Endothelial cell (in vitro differentiated cells): ENCODE measurements around the gene NOP53. TPM values are rescaled to one million over a fixed set of nuclear protein-coding genes. Genes with fewer than 3 reads are reported as not detected.

Source experiments
- DNase-seq: peaks from one replicate; pipeline ENCODE4 v3.0.0; 2021; ENCODE audit warnings: low spot score
- H3K27ac Mint-ChIP-seq: one replicate; pipeline ENCODE4 v1.8.0; 2021; ENCODE audit warnings: mixed read lengths, inconsistent platforms; ENCODE audit not compliant: unreplicated experiment
- H3K27me3 Mint-ChIP-seq: one replicate; pipeline ENCODE4 v1.8.0; 2021; ENCODE audit warnings: mild to moderate bottlenecking, moderate library complexity, mixed read lengths, inconsistent platforms; ENCODE audit not compliant: unreplicated experiment
- H3K36me3 Mint-ChIP-seq: one replicate; pipeline ENCODE4 v1.8.0; 2021; ENCODE audit warnings: mild to moderate bottlenecking, low read depth, mixed read lengths, inconsistent platforms; ENCODE audit not compliant: unreplicated experiment
- H3K4me1 Mint-ChIP-seq: one replicate; pipeline ENCODE4 v1.8.0; 2021; ENCODE audit warnings: mild to moderate bottlenecking, mixed read lengths, inconsistent platforms; ENCODE audit not compliant: unreplicated experiment
- H3K4me3 Mint-ChIP-seq: one replicate; pipeline ENCODE4 v1.8.0; 2021; ENCODE audit warnings: mild to moderate bottlenecking, mixed read lengths, inconsistent platforms; ENCODE audit not compliant: unreplicated experiment
- H3K9me3 Mint-ChIP-seq: one replicate; pipeline ENCODE4 v1.8.0; 2021; ENCODE audit warnings: mixed read lengths, inconsistent platforms; ENCODE audit not compliant: unreplicated experiment
- long read RNA-seq: library from polyadenylated mRNA; unstranded; transcript quantifications from one replicate; pipeline ENCODE4 v2.0.0, GENCODE V29; 2020; ENCODE audit not compliant: unreplicated experiment
- total RNA-seq: library from RNA; stranded (reverse); fragmentation: NEBNext Ultra II Directional; extraction: Animal tissue kit (Norgen Biotek cat#: 25700); gene quantifications from one replicate; pipeline ENCODE4 v1.2.1, GENCODE V29; 2021; ENCODE audit not compliant: unreplicated experiment
- TF ChIP-seq, protein P1 (sequence below): fragments of 200-600 bp; sonication (generic); IDR thresholded peaks from one replicate; pipeline ENCODE4 v1.5.0; 2021; ENCODE audit warnings: antibody characterized with exemption; ENCODE audit not compliant: unreplicated experiment

NOP53 gene
- total RNA-seq, result 324 TPM
- long read RNA-seq, transcript NOP53-201 (13 exons, 1,528 nt), result major isoform, 850 of 894 reads
- long read RNA-seq, partial matches to known transcripts, result 31 of 894 reads
- long read RNA-seq, other reads (novel, unspliced or antisense), result 13 of 894 reads

DNA sequence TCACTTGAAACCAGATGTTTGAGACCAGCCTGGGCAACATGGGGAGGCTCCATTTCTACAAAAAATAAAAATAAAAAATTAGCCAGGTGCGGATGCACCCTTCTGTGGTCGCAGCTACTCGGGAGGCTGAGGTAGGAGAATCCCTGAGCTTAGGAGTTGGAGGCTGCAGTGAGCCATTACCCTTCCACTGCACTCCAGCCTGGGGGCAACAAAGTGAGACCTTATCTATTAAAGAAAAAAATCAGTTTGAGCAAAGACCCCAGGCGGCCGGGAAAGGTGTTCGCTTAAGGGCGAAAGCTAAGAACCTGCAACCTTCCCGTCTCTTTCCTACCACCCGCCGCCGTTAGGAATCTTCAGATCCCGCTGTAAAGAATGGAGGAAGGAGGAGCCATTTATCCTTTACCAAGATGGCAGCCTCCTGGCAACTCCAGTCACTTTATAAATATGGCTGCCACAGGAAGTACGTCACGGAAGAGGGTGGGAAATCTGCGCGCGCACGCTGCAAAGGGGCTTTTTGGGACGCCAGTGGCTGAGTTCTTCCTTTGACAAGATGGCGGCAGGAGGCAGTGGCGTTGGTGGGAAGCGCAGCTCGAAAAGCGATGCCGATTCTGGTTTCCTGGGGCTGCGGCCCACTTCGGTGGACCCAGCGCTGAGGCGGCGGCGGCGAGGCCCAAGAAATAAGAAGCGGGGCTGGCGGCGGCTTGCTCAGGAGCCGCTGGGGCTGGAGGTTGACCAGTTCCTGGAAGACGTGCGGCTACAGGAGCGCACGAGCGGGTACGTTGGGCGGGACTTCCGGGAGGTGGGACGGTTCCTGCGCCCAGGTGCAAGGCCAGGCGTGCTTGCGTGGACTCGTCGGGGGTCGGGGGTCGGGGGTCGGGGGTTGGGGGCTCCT is at the start of gene NOP53:
NOP53 (plus strand) TSS at position 537 of the 892 bp plus-strand sequence; CDS start at position 551, 14 bp downstream.
- peak; percentile 94 for DNase-seq
- peak within 1 kb of the TSS; percentile 97 for H3K27ac Mint-ChIP-seq
- H3K36me3 Mint-ChIP-seq, result peaks cover 30% of the 10 kb centered on the region
- peaks cover 17% of the 10 kb centered on the region for H3K27me3 Mint-ChIP-seq
- no peaks in the 10 kb centered on the region for H3K9me3 Mint-ChIP-seq
- TF ChIP-seq, protein P1, sequence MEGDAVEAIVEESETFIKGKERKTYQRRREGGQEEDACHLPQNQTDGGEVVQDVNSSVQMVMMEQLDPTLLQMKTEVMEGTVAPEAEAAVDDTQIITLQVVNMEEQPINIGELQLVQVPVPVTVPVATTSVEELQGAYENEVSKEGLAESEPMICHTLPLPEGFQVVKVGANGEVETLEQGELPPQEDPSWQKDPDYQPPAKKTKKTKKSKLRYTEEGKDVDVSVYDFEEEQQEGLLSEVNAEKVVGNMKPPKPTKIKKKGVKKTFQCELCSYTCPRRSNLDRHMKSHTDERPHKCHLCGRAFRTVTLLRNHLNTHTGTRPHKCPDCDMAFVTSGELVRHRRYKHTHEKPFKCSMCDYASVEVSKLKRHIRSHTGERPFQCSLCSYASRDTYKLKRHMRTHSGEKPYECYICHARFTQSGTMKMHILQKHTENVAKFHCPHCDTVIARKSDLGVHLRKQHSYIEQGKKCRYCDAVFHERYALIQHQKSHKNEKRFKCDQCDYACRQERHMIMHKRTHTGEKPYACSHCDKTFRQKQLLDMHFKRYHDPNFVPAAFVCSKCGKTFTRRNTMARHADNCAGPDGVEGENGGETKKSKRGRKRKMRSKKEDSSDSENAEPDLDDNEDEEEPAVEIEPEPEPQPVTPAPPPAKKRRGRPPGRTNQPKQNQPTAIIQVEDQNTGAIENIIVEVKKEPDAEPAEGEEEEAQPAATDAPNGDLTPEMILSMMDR, result no peak
- H3K4me1 Mint-ChIP-seq, result peaks cover 23% of the 10 kb centered on the region
- H3K4me3 Mint-ChIP-seq, result peak within 1 kb of the TSS; percentile 97

DNA sequence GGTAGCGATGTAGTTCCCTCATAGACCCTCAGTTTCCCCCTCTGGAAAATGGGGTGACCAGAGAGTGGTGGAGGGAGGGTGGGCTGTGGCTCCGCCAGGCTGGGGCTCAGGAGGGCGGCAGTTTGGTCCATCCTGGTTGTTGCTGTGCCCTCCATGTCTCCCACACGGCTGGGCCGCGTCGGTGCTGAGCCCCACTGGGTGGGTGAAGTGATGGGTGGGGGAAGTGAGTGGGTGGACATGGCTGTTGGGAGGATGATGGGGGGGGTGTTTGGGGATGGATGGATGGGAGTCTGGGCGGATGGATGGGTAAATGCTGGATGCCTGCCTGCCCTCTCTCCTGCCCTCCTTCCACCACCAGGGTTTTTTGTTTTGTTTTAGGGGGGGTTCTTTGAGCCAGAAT is 48.7 kb upstream of the NOP53 start:
- H3K4me1 Mint-ChIP-seq, result peaks cover 2% of the 10 kb centered on the region
- TF ChIP-seq, protein P1, result no peak
- H3K27me3 Mint-ChIP-seq, result peaks cover 13% of the 10 kb centered on the region
- no peak for DNase-seq
- H3K36me3 Mint-ChIP-seq, result peaks cover 18% of the 10 kb centered on the region
- no peak overlapping the region for H3K27ac Mint-ChIP-seq
- peak overlapping the region; percentile 31 for H3K4me3 Mint-ChIP-seq
- H3K9me3 Mint-ChIP-seq, result no peaks in the 10 kb centered on the region

DNA sequence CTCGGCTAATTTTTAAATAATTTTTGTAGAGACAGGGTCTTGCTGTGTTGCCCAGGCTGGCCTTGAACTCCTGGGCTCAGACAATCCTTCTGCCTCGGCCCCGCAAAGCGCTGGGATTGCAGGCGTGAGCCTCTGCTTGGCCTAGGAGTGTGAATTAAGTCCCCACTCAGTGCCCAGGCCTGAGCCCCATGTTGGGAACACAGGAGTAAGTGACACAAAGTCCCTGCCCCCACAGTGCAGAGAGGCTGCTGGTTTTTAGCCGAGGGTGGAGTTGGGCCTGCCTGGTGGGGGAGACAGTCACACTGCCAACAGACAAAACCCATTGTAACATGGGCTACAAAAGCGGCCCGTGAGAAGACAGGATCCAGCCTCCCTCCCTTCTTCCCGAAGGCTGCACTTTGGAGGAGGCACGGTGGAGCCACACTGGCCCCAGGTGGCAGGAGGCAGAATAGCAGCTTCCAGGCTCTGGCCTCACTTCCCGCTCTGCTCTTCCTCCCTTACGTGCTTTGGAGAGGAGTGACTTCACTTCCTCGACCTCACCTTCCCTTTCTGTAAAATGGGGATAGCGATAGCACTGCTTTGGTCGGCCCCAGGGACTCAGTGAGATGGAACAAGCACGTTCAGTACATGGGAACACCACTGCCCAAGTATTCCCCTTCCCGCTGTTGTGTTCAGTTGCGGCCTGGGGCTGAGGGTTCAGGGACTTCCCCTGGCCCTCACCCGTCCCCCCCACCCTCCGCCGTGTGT is 47.3 kb upstream of the NOP53 start:
- TF ChIP-seq, protein P1, result peak; percentile 85
- peaks cover 17% of the 10 kb centered on the region for H3K36me3 Mint-ChIP-seq
- no peak overlapping the region for H3K4me3 Mint-ChIP-seq
- H3K27me3 Mint-ChIP-seq, result peaks cover 5% of the 10 kb centered on the region
- H3K4me1 Mint-ChIP-seq, result peaks cover 2% of the 10 kb centered on the region
- H3K27ac Mint-ChIP-seq, result peak overlapping the region; percentile 18
- no peaks in the 10 kb centered on the region for H3K9me3 Mint-ChIP-seq
- peak; percentile 81 for DNase-seq

DNA sequence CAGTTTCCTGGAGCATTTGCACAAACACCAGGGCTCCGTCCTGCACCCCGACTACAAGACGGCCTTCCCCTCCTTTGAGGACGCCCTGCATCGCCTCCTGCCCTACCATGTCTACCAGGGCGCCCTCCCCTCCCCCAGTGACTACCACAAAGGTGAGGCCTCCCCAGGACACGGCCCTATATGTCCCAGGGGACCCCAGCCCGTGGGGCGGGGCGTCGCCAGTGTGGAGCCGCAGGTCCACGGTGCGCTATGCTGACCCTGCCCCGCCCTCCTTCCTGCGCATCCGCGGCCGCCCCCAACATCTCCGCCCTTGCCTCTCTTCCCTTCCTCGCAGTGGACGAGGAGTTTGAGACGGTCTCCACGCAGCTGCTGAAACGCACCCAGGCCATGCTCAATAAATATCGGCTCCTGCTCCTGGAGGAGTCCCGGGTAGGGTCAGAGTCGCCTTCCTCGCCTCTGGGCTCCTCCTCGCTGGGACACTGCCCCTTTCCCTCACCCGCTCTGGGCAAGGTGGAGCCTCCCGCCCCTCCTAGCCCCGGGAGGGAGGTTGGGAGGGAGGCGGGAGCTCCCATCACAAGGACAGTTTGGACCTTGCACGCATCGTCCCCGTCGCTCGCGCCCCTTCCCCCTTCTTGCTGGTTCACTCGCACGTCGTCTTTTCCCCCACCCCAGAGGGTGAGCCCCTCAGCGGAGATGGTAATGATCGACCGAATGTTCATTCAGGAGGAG is 46.6 kb upstream of the NOP53 start:
- Mint-ChIP-seq H3K27ac (no peak overlapping the region), H3K4me1 (peaks cover 2% of the 10 kb centered on the region), H3K36me3 (peaks cover 21% of the 10 kb centered on the region), H3K9me3 (no peaks in the 10 kb centered on the region), H3K27me3 (peaks cover 4% of the 10 kb centered on the region), H3K4me3 (no peak overlapping the region)
- TF ChIP-seq, protein P1, result no peak
- no peak for DNase-seq
